ENCODE results near the gene CYP8B1.
A peak's percentile ranks its signal among the peaks of the same experiment; 100 is the strongest.

CYP8B1 gene

GRCh38 chr3:42846685-42847522 lies 28.8 kb downstream of the CYP8B1 start:
- no peak overlapping the region for H3K4me3 ChIP-seq (ENCODE audit: control insufficient read depth in 1 of 7, extremely low read depth in 1 of 7, insufficient read depth in 4 of 7, low read depth in 2 of 7, low read length in 6 of 7)
- 62% methylated on average over 3 of the region's 5 CpGs for whole genome bisulfite sequencing (ENCODE audit: insufficient coverage)
- H3K27me3 ChIP-seq (replicated peaks in 2 of 5; ENCODE audit: control insufficient read depth in 4 of 5, insufficient read depth in 5 of 5, low read length in 4 of 5) = no peaks in the 10 kb centered on the region
- POLR2A ChIA-PET = no interaction called here
- peaks cover 5 to 17% (median 11%) of the 10 kb centered on the region in 4 experiments for H3K4me1 ChIP-seq (ENCODE audit: control extremely low read depth in 1 of 4, control insufficient read depth in 4 of 4, insufficient read depth in 4 of 4, low read length in 3 of 4)
- no peak overlapping the region for H3K27ac ChIP-seq (ENCODE audit: insufficient read depth in 1 of 2, low read depth in 1 of 2, low read length in 2 of 2, poor library complexity in 1 of 2, severe bottlenecking in 2 of 2)
- peak; percentile 44 to 82 (median 67) for DNase-seq
- H3K36me3 ChIP-seq (ENCODE audit: control insufficient read depth in 4 of 4, insufficient read depth in 4 of 4, low read length in 3 of 4) = no peaks in the 10 kb centered on the region
- no peaks in the 10 kb centered on the region for H3K9me3 ChIP-seq (ENCODE audit: control extremely low read depth in 1 of 5, control insufficient read depth in 4 of 5, insufficient read depth in 2 of 5, low read depth in 1 of 5, low read length in 4 of 5)
- CTCF ChIA-PET = interaction anchor here (1.2 kb wide), 1 partner anchor 16 kb away, joined by 5 read pairs; no protein-coding TSS in a partner anchor

- no peaks in the 10 kb centered on the region for H3K27me3 ChIP-seq (replicated peaks in 2 of 5; ENCODE audit: control insufficient read depth in 4 of 5, insufficient read depth in 5 of 5, low read length in 4 of 5)
- H3K36me3 ChIP-seq (ENCODE audit: control insufficient read depth in 4 of 4, insufficient read depth in 4 of 4, low read length in 3 of 4) = no peaks in the 10 kb centered on the region
- peaks cover 5 to 17% (median 11%) of the 10 kb centered on the region in 4 experiments for H3K4me1 ChIP-seq (ENCODE audit: control extremely low read depth in 1 of 4, control insufficient read depth in 4 of 4, insufficient read depth in 4 of 4, low read length in 3 of 4)
- no peaks in the 10 kb centered on the region for H3K9me3 ChIP-seq (ENCODE audit: control extremely low read depth in 1 of 5, control insufficient read depth in 4 of 5, insufficient read depth in 2 of 5, low read depth in 1 of 5, low read length in 4 of 5)
- ChIA-PET CTCF (interaction anchor here (1.2 kb wide), 1 partner anchor 65 kb away, joined by 3 read pairs; no protein-coding TSS in a partner anchor), POLR2A (no interaction called here)
- no peak for DNase-seq
- no peak overlapping the region for H3K4me3 ChIP-seq (ENCODE audit: control insufficient read depth in 1 of 7, extremely low read depth in 1 of 7, insufficient read depth in 4 of 7, low read depth in 2 of 7, low read length in 6 of 7)
- WGBS (ENCODE audit: insufficient coverage) = 100% methylated on average over 2 of the region's 4 CpGs
- H3K27ac ChIP-seq (ENCODE audit: insufficient read depth in 1 of 2, low read depth in 1 of 2, low read length in 2 of 2, poor library complexity in 1 of 2, severe bottlenecking in 2 of 2) = no peak overlapping the region
Measured at GRCh38 chr3:42844815-42845214, 30.9 kb downstream of the CYP8B1 start.

GRCh38 chr3:42844412-42844713 lies 31.3 kb downstream of the CYP8B1 start:
- no peaks in the 10 kb centered on the region for H3K36me3 ChIP-seq (ENCODE audit: control insufficient read depth in 4 of 4, insufficient read depth in 4 of 4, low read length in 3 of 4)
- CTCF ChIA-PET = interaction anchor here (0.7 to 1.2 kb wide), 2 partner anchors 39 to 64 kb away, joined by 3 read pairs; no protein-coding TSS in a partner anchor
- peaks cover 5 to 17% (median 11%) of the 10 kb centered on the region in 4 experiments for H3K4me1 ChIP-seq (ENCODE audit: control extremely low read depth in 1 of 4, control insufficient read depth in 4 of 4, insufficient read depth in 4 of 4, low read length in 3 of 4)
- no peak overlapping the region for H3K4me3 ChIP-seq (ENCODE audit: control insufficient read depth in 1 of 7, extremely low read depth in 1 of 7, insufficient read depth in 4 of 7, low read depth in 2 of 7, low read length in 6 of 7)
- DNase-seq = no peak
- H3K9me3 ChIP-seq (ENCODE audit: control extremely low read depth in 1 of 5, control insufficient read depth in 4 of 5, insufficient read depth in 2 of 5, low read depth in 1 of 5, low read length in 4 of 5) = no peaks in the 10 kb centered on the region
- no peak overlapping the region for H3K27ac ChIP-seq (ENCODE audit: insufficient read depth in 1 of 2, low read depth in 1 of 2, low read length in 2 of 2, poor library complexity in 1 of 2, severe bottlenecking in 2 of 2)
- POLR2A ChIA-PET = no interaction called here
- no peaks in the 10 kb centered on the region for H3K27me3 ChIP-seq (replicated peaks in 2 of 5; ENCODE audit: control insufficient read depth in 4 of 5, insufficient read depth in 5 of 5, low read length in 4 of 5)
- 100% methylated on average over 1 of the region's 1 CpG for WGBS (ENCODE audit: insufficient coverage)

- Histone ChIP-seq H3K27me3 (replicated peaks in 2 of 5; ENCODE audit: control insufficient read depth in 4 of 5, insufficient read depth in 5 of 5, low read length in 4 of 5) (no peaks in the 10 kb centered on the region), H3K4me1 (ENCODE audit: control extremely low read depth in 1 of 4, control insufficient read depth in 4 of 4, insufficient read depth in 4 of 4, low read length in 3 of 4) (peaks cover 5 to 17% (median 11%) of the 10 kb centered on the region in 4 experiments), H3K27ac (ENCODE audit: insufficient read depth in 1 of 2, low read depth in 1 of 2, low read length in 2 of 2, poor library complexity in 1 of 2, severe bottlenecking in 2 of 2) (no peak overlapping the region), H3K4me3 (ENCODE audit: control insufficient read depth in 1 of 7, extremely low read depth in 1 of 7, insufficient read depth in 4 of 7, low read depth in 2 of 7, low read length in 6 of 7) (no peak overlapping the region), H3K9me3 (ENCODE audit: control extremely low read depth in 1 of 5, control insufficient read depth in 4 of 5, insufficient read depth in 2 of 5, low read depth in 1 of 5, low read length in 4 of 5) (no peaks in the 10 kb centered on the region), H3K36me3 (ENCODE audit: control insufficient read depth in 4 of 4, insufficient read depth in 4 of 4, low read length in 3 of 4) (no peaks in the 10 kb centered on the region)
- POLR2A ChIA-PET = no interaction called here
- no peak for DNase-seq
- 87% methylated on average over 3 of the region's 6 CpGs for WGBS (ENCODE audit: insufficient coverage)
- CTCF ChIA-PET = interaction anchor here (0.7 to 1.2 kb wide), 2 partner anchors 40 to 64 kb away, joined by 3 read pairs; no protein-coding TSS in a partner anchor
Measured at GRCh38 chr3:42843713-42844411, 31.8 kb downstream of the CYP8B1 start.

GRCh38 chr3:42841332-42841731 lies 34.3 kb downstream of the CYP8B1 start:
- Histone ChIP-seq H3K4me1 (ENCODE audit: control extremely low read depth in 1 of 4, control insufficient read depth in 4 of 4, insufficient read depth in 4 of 4, low read length in 3 of 4) (peaks cover 0 to 2% (median under 1%) of the 10 kb centered on the region in 4 experiments), H3K27ac (ENCODE audit: insufficient read depth in 1 of 2, low read depth in 1 of 2, low read length in 2 of 2, poor library complexity in 1 of 2, severe bottlenecking in 2 of 2) (no peak overlapping the region), H3K36me3 (ENCODE audit: control insufficient read depth in 4 of 4, insufficient read depth in 4 of 4, low read length in 3 of 4) (no peaks in the 10 kb centered on the region), H3K4me3 (ENCODE audit: control insufficient read depth in 1 of 7, extremely low read depth in 1 of 7, insufficient read depth in 4 of 7, low read depth in 2 of 7, low read length in 6 of 7) (no peak overlapping the region), H3K9me3 (ENCODE audit: control extremely low read depth in 1 of 5, control insufficient read depth in 4 of 5, insufficient read depth in 2 of 5, low read depth in 1 of 5, low read length in 4 of 5) (no peaks in the 10 kb centered on the region), H3K27me3 (replicated peaks in 2 of 5; ENCODE audit: control insufficient read depth in 4 of 5, insufficient read depth in 5 of 5, low read length in 4 of 5) (no peaks in the 10 kb centered on the region)
- ChIA-PET POLR2A (no interaction called here), CTCF (no interaction called here)
- WGBS (ENCODE audit: insufficient coverage) = 100% methylated on average over 1 of the region's 1 CpG
- no peak for DNase-seq

GRCh38 chr3:42839616-42840015 lies 36.1 kb downstream of the CYP8B1 start:
- peak; percentile 60 to 82 (median 82) for DNase-seq
- Histone ChIP-seq H3K4me1 (ENCODE audit: control extremely low read depth in 1 of 4, control insufficient read depth in 4 of 4, insufficient read depth in 4 of 4, low read length in 3 of 4) (no peaks in the 10 kb centered on the region), H3K4me3 (ENCODE audit: control insufficient read depth in 1 of 7, extremely low read depth in 1 of 7, insufficient read depth in 4 of 7, low read depth in 2 of 7, low read length in 6 of 7) (no peak overlapping the region), H3K27ac (ENCODE audit: insufficient read depth in 1 of 2, low read depth in 1 of 2, low read length in 2 of 2, poor library complexity in 1 of 2, severe bottlenecking in 2 of 2) (no peak overlapping the region), H3K36me3 (ENCODE audit: control insufficient read depth in 4 of 4, insufficient read depth in 4 of 4, low read length in 3 of 4) (no peaks in the 10 kb centered on the region), H3K27me3 (replicated peaks in 2 of 5; ENCODE audit: control insufficient read depth in 4 of 5, insufficient read depth in 5 of 5, low read length in 4 of 5) (no peaks in the 10 kb centered on the region), H3K9me3 (ENCODE audit: control extremely low read depth in 1 of 5, control insufficient read depth in 4 of 5, insufficient read depth in 2 of 5, low read depth in 1 of 5, low read length in 4 of 5) (no peaks in the 10 kb centered on the region)
- ChIA-PET CTCF (interaction anchor here (0.7 to 2.8 kb wide), 20 partner anchors 8 to 95 kb away, joined by 3 to 23 read pairs (median 4); no protein-coding TSS in a partner anchor), POLR2A (interaction anchor here (0.6 to 1.2 kb wide), 2 partner anchors 51 to 57 kb away, joined by 3 to 5 read pairs; no protein-coding TSS in a partner anchor)
- 57% methylated on average over 2 of the region's 7 CpGs for WGBS (ENCODE audit: insufficient coverage)

- H3K27me3 ChIP-seq (replicated peaks in 2 of 5; ENCODE audit: control insufficient read depth in 4 of 5, insufficient read depth in 5 of 5, low read length in 4 of 5) = no peaks in the 10 kb centered on the region
- POLR2A ChIA-PET = no interaction called here
- 100% methylated on average over 2 of the region's 4 CpGs for WGBS (ENCODE audit: insufficient coverage)
- no peaks in the 10 kb centered on the region for H3K9me3 ChIP-seq (ENCODE audit: control extremely low read depth in 1 of 5, control insufficient read depth in 4 of 5, insufficient read depth in 2 of 5, low read depth in 1 of 5, low read length in 4 of 5)
- no peak for DNase-seq
- H3K4me1 ChIP-seq (ENCODE audit: control extremely low read depth in 1 of 4, control insufficient read depth in 4 of 4, insufficient read depth in 4 of 4, low read length in 3 of 4) = no peaks in the 10 kb centered on the region
- no peak overlapping the region for H3K4me3 ChIP-seq (ENCODE audit: control insufficient read depth in 1 of 7, extremely low read depth in 1 of 7, insufficient read depth in 4 of 7, low read depth in 2 of 7, low read length in 6 of 7)
- H3K36me3 ChIP-seq (ENCODE audit: control insufficient read depth in 4 of 4, insufficient read depth in 4 of 4, low read length in 3 of 4) = no peaks in the 10 kb centered on the region
- H3K27ac ChIP-seq (ENCODE audit: insufficient read depth in 1 of 2, low read depth in 1 of 2, low read length in 2 of 2, poor library complexity in 1 of 2, severe bottlenecking in 2 of 2) = no peak overlapping the region
- CTCF ChIA-PET = interaction anchor here (0.9 to 2.8 kb wide), 12 partner anchors 8 to 85 kb away, joined by 3 to 23 read pairs (median 8); no protein-coding TSS in a partner anchor
Measured at GRCh38 chr3:42838571-42838970, 37.1 kb downstream of the CYP8B1 start.
